GM03348 (cell line): ENCODE measurements around the gene GREB1.

Experiments used
- DNase-seq: peaks from one replicate; pipeline ENCODE4 v3.0.0; 2012; ENCODE audit warnings: low spot score

The GREB1 gene

DNA sequence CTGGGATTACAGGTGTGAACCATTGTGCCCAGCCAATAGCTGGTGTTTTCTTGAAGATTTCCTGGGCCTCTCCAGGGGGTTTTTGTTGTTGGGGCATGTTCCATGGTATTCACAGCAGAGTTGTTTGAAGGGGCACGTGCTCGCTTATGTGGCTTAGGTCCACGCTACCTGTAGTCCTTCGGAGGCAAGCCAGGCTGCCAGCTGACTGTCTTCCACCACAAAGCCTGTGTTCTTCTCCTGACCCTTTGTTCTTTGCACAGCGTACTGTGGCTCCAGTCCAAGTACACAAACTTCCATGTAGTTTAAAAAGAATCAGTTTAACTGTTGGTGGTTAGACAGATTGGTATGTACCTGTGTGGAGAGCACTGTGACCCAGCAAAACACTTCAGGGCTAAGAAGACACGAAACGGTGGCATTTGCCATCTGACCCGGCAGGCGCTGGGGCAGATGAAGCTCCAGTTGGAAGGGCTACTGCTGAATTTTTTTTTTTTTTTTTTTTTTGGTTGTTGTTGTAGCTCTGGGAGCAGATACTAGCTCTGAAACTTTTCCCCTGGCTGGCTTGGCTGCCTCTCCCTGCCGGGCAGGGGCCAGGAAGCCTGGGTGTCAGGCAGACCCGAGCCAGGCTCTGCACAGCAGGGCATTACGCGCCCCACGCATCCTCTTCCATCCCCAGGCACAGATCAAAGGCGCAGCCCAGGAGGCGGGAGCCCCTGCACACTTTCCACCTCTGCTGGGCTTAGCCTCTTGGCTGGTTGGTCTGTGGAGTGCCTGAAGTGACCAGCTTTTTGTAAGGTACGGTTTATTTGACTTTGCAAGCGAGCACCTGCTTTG is 5.7 kb downstream of the GREB1 start:
- no peak for DNase-seq

DNA sequence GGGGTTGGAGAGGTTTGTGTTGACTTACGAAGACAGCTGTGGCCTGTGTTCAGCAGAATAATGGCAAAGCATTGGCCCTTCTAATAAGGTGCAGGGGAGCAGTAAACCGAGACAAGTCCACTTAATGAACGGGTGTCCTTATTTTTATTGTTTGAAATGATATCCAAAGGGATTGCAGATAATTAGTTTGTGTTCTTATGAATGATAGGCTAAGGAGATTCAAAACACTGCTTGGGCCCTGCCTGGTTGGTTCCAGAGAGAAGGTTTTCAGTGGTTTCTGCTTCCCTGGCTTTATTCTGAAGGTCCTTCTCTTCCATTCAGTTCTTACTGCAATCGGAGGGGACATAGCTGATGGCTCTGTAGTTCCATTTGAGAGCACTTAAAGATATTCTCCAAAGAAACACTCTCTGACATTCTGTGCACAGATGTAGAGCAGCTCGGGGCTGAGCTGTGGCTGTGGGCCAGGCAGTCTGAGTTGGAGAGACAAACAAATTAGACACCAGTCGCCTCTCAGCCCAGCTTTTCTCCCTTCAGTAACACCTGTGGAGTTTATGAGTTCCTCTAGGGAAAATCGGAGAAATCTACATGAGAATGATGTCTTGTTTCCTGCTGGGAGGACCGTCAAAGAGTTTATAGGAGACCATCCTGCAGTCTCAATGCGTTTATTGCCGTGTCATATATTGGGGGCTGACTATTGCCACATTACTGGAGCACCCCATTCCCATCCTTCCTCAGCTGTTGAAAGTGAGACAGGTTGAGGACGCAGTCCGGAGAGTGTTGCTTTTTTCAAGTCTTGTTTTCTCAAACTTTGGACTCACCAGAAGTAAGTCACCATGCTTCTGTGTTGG is 6.5 kb downstream of the GREB1 start:
- DNase-seq: no peak

DNA sequence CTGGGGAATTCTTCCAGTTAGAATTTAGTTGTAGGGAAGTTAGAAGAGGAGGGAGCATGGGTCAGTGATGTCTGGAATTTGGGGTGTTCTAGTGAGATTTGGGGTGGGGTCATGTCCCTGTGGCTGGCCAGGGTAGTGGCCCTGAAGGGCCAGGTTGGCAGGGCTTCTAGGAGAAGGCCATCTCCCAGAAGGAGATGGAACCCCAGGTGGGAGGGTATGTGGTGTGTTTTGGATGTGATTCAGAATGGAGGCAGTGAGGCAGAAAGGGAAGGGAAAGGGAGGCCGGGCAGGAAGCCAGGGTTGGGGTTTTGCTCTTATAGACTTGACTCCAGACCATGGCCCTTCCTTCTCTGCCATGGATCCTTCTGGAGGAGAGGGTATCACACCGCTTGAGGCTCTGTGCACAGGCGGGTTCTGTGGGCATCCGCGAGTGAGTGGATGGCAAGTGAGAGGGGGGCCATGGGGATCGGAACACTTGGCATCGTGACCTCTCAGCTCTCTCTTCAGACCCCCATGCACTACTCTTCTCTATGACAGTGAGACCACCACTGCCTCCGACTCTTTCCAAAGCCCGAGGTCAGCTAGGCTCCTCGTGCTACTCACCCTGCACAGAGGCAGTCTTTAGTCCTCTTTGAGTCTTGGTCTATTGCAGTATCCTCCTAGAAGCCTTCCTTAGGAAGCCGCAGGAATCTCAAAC is 7.3 kb downstream of the GREB1 start:
- DNase-seq: no peak

DNA sequence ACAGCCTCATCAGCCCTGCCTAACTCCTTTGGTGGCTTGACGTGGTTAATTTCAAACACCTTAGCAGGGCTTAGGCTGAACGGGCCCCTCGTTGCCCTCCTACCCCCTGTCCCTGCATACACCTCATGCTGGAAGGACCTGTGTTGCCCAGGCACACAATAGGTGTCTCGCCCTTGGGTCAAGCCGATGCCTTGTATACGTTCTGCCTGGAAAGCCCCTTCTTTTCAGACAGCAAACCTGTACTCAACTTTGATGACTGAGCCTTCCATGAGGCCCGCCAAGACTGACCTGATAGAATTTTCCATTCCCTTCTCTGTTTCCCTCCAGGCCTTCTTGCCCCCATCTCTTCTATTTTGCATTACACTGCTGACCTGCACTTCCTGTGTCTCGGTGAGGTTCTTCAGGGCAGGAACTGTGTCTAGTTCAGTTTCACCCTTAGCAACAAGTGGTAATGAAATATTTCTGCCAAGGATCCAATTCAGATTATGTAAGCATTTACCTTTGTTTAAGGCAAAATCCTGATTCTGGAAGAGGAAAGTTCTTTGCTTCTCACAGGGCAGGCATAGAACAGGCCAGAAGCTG is 7.9 kb downstream of the GREB1 start:
- no peak for DNase-seq

DNA sequence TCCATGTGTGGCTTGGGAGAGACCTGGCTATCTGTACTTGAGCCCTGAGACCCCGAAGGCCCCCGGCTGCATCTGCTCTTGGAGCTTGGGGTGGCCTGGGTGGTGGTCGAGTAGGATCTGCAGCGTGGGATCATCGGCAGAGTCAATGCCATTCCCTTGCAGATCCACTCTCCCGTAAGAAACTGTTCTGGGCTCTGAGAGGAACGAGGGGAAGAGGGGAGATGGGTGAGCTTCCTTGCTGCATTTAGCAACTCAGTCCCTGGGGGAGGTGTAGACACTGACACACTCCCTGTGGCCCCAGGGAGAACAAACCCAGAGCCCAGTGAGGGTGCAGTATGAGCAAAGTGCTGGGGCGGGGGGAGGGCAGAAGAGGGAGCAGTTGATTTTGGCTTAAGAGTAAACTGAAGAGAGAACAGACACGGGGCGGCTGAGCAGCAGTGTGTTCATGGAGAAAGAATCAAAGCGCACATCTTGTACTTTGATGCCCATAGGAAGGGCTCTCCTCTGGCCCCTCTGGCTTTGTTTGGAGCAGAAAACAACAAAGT is 8.5 kb downstream of the GREB1 start:
- no peak for DNase-seq

DNA sequence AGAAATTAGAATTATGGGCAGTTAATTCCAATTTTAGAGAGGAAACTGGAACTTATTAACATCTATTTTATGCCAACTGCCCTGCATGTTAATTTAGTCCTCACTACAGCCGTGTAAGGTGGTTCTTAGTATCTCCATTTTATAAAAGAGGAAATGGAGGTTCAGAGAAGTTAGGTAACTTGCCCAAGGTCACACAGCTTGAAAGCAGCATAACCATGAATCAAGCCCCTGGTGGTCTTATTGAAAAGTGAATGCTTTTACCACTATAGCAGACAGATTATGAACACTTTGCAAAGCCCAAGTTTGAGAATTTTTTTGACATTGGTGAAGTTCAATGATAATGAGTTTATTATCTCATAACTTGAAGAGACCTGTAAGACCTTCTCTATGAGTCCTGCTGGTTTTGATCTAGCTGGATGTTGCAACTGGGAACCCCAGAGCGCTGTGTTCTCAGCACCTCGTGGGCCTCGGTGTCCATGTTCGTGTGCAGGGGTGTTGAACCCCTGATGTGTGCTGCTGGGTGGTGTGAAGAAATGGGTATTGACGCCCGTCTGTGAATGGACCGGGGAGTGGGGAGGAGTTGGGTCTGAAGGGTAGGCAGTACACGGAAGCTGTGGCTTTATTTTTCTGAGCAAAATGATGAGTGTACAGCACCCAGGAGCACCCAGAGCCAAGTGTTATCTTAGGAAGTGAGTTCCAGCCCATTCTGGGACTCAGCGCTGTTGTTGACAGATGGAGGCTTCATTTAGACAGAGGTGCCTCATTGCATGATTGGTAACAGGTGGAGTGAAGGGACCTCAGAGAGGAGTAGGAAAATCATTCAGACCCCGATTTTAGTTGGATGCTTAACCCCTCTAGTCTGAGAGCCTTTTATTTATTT is 9.7 kb downstream of the GREB1 start:
- no peak for DNase-seq

DNA sequence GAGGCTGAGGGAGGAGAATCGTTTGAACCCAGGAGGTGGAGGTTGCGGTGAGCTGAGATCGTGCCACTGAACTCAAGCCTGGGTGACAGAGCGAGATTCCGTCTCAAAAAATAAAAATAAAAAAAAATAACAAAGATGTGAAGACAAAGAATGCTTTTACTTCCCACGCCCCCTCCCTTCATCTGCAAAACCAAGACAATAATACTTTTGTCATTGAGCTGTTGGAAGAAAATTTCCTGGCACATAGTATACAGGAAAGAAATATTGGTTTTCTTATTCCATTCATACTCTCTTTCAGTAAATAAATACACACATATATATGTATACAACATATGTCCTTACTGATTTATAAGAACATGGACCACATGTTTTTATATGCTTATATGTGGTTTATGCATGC is 12.2 kb downstream of the GREB1 start:
- DNase-seq: no peak

DNA sequence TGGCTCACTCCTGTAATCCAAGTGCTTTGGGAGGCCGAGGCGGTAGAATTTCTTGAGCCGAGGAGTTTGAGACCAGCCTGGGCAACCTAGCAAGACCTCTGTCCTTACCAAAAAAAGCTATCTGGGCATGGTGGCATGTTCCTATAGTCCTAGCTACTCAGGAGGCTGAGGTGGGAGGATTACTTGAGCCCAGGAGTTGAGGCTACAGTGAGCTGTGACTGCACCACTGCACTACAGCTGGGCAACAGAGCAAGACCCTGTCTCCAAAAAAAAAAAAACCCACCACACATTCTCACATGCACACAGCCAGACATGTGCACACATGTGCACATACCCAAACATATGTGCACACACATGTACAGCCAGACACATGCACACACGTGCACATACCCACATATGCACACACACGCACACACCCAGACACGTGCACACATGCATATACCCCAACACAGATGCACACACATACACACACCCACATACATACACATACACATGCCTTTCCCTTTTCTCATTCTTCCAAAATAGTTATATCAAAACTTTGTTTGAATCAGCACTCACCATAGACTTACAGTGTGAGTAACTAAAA is 14.2 kb downstream of the GREB1 start:
- DNase-seq: no peak

DNA sequence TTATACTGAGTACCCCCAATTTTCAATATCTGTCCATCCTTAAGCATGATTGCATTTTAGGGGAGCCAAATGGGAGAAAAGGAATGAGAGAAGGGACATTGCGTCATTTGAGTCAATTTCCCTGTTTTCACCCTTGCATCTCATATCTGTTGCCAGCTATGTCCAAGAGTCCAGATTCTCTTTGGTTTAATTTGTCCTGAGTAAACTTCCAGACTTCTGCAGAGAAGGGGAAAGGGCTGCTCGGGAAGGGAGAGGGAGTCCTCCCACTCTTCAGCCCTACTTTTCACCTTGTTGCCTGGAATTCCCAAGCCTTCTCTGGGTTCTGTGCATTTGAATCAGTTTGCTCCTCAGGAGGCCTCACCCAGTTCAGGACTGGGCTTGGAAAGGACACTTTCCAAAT is 16.5 kb downstream of the GREB1 start:
- DNase-seq: no peak

DNA sequence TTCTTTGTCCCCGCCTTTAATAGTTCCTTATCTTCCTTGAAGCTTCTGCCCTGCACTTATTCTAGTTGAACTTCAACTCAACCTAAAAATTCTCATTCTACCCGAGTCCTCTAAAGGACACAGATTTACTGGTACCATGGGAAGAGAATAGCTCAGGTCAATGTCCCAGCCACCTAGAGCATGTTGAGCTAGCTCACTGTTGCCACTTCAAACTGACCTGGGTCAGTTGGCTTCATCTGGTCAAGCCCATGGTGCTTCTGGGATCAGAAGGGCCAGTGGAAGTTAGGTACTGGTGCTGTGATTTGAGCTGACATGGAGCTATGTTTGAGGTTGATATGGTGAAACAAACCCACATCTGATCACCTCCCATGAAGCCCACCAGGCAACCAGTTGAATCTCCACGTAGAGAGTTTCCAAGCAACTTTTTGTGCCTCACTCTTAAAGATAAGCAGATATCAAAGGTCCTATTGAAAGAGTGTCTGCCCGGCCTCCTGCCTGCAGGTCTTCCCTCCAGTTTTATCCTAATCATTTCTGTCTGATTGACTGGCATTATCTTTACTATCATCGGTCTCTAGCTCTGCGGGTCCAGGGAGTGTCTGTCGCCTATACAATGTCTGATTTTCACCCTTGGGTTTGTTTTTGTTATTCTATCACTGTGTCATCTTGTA is 17.2 kb downstream of the GREB1 start:
- no peak for DNase-seq

DNA sequence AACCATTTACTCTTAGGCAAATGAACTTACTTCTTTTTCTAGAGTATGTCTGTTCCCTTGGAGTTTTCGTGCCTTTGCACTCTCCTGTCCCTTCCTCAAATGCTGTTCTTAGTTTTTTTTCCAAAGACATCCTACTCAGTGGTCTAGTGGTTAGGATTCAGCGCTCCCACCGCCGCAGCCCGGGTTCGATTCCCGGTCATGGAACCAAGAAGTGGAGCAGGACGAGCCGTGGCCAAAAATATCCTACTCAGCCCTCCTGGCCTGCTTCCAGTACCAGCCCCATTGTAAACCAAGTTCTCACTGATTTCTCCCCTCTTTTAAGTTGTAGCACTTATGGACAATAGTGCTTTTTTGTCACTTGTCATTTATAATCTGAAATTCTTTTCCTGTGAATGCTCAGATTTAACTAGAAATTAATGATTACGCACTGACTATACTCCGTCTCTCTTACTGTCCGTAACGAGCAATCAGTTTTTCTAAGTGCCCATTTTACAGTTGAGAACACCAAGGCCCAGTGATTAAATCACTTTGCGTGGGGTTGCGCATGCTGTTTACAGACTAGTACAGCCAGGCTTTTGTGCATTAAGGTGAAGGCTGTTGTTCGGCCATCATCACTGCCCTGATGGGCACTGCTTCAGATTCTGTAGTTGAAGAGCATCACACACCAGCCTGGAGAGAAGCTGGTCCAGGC is 17.9 kb downstream of the GREB1 start:
- no peak for DNase-seq

DNA sequence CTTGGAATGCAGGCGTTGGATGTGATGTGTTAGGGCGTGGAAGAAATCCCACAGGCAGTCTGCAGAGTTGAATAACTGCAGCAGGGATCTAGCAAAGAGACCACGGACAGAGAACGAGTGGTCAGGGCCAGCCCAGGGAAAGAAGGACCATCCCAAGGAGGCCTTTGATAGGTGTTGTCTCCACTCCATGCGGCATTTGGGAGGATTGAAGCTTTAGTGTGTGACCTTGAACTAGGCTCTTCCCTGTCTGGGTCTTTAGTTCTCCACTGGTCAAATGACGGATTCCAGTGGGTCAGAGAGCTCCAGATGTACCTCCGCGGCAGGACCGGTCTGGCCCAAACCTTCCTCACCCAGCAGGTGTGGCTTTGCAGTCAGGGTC is 18.4 kb downstream of the GREB1 start:
- DNase-seq: no peak

DNA sequence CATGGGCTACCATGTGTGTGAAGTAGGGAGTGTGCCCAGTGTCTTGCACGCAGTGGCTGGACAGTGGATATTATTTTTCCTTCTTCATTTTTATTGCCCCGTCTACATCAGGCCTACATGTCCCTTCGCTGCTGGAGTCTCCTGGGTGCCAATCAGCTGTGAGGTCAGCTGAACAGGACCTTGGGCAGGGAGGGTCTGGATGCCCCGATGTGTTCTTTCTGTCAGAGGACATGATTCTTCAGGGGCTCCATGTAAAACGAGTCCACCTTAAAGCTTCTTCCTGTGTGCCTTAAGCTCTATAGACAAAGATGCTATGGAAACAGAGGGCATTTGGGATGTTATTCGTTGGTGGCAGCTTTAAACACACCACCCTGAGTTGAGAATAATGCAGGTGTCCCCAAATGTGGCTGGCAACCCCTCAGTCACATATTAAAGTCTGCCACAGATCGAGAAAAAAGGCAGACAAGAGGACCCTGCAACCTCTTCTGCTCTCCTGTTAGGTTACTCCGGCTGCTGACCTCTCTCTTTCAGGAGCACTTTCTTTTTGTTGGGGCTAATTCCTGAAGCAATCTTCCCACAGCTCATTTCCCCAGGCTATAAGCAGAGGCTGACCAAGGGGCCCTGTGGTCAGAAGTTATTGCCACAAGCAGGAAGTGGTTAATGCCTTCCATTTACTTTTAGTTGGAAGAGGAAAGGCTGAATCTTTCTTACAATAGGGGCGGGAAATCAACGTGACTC is 20.0 kb downstream of the GREB1 start:
- DNase-seq: no peak

DNA sequence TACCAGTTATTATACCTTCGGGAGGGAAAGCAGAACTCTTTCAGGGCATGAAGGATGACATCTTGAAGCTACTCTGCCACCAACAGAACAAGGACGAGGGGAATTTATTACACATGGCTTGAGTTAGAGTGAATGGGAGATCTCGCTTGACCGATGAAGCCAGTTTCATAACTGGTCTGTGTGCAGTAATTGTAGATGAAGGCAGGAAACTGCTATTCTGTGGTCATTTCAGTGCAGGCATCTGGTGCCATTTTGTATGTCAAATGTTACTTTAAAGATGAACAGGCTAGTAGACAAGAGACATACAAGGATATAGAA is 20.5 kb downstream of the GREB1 start:
- no peak for DNase-seq

DNA sequence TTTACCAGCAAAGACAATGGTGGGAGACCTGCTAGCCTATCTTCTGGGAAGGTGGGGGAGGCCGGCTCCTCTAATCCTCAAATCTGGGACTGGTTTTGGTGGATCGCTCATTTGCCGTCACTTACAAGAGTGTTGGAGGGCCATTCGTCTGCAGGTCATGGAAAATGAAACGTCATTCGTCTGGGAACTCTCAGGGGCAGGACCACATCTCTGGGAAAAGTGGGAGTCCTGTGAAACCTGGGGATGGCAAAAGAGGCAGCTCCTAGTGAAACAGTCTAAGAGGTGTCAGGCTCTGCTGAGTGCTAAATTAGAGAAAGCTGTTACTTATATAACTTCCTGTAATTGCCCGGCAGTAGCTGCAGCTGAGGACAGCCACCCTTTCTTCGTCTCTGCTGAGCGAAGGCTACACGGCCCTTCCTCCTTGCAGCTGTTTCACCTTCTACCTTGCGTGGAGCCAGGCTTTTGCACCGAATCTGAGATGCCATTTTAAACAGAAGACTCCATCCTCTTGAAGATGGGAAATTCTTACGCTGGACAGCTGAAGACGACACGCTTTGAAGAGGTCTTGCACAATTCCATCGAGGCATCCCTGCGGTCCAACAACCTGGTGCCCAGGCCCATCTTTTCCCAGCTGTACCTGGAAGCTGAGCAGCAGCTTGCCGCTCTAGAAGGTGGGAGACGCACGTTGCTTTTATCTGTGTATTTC is 22.4 kb downstream of the GREB1 start:
- DNase-seq: no peak

DNA sequence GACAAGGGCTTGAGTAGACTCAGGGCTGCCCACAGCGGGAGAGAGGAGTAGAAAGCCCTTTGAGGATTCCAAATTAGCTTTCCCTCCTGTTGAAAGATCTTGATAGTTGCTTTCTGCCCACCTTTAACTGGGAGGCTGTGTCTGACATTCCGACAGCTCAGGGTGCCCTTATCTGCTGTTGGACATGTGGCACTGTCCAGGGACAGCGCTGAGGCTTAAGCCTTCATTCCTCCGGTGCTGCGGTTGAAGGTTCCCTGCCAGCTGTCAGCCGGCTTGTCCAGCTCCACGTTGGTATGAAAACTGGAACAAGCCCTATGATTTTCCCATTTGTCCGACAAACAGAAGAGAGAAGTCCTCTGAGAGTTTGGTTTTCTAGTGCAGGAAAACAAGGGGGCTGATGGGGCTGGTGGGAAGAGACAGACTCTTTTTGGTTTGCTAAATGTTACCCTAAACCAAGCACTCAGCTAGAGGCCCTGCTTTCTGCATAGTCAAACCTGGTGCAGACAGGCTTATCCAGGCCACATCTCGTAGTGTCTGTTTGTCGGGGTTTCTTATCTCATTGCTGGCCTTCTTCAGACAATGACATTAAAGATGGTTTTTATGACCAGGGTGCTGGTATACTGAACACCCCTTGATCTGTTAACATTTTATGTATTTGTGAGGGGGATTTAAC is 24.5 kb downstream of the GREB1 start:
- DNase-seq: no peak

DNA sequence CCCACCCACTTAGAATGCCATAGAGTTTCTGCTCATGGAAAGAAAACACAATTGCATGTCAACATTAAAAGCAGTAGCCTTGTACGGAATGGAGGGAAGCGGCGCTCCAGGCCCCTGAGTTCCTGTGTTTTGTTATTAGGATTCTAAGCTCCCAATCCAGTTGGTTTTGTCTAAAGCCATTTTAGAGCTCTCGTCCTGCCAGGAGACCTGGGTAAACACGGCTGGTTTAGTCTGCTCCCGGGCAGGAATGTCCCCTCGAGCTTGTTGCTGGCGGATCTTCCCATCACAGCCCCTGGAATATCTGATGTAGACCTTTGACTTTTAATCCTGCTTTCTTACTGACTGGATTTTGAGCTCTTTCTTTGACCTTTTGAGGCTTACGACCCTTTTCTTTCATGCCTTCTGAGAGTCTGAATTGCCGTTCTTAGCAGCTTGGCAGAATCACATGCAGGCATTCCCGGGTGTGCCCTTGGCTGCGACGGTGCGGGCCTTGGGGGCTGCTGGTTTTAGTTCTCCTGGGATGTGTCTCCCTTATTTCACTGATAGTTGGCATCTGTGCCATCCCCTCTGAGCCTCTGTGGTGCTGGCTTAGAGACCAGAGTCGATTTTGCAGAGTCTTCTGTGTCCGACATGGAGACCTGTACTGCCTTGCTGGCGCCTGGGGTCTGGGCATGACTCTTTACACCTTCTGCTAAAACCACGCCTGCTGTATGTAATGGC is 25.4 kb downstream of the GREB1 start:
- DNase-seq: no peak
